NCI-H524 (cell line): ENCODE results near the gene THAP12.
A peak's percentile ranks its signal among the peaks of the same experiment; 100 is the strongest.
"Not testable (repeated sequence)": the region's sequence is repeated elsewhere in the genome, so short reads cannot be mapped to it uniquely, and the experiment has no call there.

Source experiments
- DNase-seq, 2 experiments: peaks; one replicate each; lab custom pipeline; 2025; lab: John Stamatoyannopoulos, UW

The THAP12 gene

DNA sequence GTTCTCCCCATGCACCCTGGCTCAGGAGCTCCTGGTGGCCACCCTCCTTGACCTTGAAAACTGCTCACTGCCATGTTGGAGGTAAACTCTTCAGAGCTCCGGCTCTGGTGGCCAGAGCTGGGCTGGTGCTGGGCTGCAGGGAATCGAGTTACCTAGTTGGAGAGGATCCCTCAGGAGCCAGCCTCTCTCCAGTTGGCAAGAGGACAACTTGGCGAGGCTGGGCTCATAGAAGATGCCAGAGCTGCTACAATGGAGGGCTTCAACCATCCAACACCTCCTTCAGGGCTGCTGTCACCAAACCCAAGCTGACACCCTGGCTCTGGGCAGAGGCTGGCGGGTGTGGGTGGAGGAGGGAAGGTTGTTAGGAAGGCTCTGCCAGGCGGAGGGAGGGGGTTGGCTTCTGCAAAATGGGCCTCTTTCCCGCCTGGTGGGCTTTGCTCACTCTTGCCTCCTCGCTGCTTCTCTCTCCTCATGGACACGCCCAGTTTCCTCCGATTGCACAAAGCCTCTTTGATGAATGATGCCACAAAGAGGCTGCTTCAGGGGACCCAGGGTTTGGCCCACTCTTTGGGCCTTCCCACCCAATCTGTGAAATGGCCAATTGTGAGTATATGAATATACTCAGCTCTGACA lies 53.1 kb downstream of the THAP12 start:
- DNase-seq = no peak

DNA sequence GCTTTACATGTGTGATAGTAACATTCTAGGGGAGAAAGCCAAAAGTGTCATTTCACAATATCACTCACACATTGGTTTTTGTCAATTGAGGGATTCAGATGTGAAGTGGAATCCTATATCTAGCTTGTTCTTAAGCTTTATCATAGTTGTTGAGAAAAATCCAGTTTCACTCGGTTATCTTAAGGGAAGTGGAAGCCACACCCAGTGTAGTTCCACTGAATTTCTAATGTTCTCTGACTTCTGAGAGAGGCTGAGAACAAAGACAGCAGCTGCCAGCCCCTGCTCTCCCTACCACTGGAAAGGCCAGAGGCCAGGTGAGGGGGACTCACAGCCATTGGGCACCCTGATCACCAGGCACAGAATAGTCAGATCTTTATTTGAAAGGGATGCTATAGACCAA lies 53.7 kb downstream of the THAP12 start:
- DNase-seq = no peak

DNA sequence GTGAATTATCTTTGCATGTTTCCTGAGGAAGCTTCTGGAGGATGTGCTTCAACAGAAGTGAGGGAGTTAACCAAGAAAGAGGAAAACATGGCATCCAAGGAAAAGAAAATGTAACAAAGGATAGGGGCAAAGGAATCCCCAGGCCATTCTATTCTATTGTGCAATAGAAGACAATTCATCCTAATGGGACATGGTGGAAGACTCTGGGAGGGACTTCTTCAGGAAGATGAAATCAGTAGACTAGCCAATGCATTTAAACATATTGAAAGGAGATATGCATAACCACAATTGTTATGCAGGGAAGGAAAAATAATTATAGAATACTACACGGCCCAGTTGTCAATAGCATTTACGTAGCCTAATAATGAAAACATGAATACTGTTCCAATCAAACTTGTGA lies 55.7 kb downstream of the THAP12 start:
- DNase-seq = no peak

- no peak for DNase-seq
Observed at GRCh38 chr11:76323804-76324203, 57.1 kb downstream of the THAP12 start.

DNA sequence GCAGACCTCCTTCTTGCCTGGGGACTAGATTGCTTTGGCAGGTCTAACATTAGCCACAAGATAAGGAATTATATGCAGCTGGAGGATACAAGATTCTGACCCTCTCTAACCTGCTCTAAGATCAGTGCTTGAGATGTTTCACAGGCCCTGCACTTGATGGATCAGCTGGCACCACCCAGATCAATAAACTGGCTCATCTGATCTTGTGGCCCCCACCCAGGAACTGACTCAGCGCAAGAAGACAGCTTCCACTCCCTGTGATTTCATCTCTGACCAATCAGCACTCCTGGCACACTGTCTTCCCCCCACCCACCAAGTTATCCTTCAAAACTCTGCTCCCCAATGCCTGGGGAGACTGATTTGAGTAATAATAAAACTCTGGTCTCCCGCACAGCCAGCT lies 57.6 kb downstream of the THAP12 start:
- DNase-seq = not testable (repeated sequence)

- DNase-seq = no peak
Observed at GRCh38 chr11:76322942-76323341, 58.0 kb downstream of the THAP12 start.

DNA sequence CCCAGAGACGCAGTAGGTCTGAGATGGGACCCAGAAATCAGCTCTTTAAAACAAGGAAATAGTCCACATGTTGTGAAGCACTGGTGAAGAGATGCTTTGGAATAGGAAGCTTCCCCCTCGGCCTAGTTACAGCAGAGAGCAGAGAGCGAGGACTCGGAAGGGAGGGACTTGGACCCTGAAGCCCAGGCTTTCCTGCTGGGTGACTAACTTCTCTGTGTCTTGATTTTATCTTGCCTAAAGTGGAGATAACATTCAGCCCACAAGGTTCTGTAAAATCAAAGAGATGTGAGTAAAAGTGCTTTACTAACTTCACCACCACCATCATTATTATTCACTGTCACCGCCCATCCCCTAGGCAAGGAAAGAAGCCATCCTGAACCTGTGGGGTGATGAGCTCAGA lies 58.4 kb downstream of the THAP12 start:
- DNase-seq = no peak

DNA sequence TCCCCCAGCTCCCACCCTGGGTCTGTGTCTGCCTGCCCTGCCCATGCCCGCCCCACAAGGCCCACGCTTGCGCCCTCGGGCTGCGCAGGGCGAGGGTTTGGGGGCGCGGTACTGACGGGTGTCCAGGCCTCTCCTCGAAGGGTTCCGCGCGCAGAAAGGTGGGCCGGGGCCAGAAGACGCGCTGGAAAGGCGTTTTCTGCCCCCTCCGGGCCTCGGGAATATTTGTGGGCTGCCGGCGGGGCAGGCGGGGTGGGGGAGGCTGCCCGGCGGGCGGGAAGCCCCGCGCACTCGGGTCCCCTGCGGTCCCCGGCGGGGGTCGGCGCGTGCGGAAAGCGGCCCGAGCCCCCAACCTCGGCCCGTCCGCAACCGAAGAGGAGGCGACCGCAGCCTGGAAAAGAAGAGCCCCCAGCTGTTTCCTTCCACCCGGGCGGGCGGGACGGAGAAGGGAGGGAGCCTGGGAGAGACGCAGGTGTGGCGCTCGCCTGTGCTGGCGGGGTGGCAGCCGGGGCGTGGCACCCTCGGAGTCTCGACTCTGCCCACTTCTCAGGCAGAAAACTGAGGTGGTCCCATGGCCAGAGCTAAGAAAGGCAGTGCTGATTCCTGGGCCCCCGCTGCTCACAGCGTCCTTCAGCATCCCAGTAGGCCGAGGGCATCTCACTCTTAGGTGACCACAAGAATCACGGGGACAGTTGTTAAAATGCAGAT lies 59.0 kb downstream of the THAP12 start:
- no peak for DNase-seq

DNA sequence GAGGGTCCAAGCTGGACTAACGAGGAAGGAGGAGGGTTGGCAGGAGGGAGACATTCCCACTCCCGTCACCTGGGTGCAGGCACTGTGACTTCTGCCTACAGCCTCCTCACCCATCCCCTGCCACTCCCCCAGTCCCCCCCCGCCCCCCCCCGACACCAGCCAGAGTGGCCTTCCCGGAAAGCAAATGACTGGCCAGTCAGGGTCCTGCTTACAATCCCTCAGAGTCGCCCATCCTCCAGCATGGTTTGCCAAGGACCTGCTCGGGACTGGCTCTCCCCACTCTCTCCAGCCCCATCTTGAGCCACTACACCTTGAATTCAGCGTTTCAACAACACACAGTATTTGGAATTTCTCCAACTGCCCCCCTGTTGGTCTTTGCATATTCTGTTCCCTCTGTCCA lies 59.6 kb downstream of the THAP12 start:
- no peak for DNase-seq

- no peak for DNase-seq
Observed at GRCh38 chr11:76320929-76321328, 60.0 kb downstream of the THAP12 start.

- not testable (repeated sequence) for DNase-seq
Observed at GRCh38 chr11:76319798-76320197, 61.1 kb downstream of the THAP12 start.

DNA sequence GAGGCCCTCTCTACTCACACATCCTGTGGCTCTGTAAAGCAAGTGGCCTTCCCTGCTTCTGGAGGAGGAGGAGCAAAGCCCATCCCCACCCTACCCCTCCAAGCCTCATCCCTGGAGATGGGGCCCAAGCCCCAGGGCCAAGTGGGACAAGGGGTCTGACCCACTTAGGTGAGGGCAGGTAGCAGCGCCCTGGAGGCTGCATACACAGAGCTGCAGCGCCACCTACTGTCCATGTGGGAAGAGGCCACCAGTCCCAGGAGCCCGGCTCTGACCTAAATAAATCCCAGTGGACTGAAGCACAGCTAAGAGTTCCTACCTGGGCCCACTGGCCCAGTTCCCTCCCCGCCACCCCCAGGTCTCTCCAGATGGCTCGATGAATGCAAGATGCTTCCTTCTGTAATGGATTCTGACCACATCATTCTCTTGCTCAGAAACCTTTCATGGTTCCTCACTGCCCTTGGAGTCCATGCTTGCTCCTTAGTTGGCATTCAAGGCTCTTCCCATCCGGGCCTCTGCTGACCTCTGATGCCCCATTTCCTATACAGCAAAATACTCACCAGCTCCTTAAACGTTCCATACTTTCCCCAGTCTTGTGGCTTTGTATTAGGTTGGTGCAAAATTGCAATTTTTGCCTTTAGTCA lies 62.1 kb downstream of the THAP12 start:
- DNase-seq = peak; percentile 53 to 77

DNA sequence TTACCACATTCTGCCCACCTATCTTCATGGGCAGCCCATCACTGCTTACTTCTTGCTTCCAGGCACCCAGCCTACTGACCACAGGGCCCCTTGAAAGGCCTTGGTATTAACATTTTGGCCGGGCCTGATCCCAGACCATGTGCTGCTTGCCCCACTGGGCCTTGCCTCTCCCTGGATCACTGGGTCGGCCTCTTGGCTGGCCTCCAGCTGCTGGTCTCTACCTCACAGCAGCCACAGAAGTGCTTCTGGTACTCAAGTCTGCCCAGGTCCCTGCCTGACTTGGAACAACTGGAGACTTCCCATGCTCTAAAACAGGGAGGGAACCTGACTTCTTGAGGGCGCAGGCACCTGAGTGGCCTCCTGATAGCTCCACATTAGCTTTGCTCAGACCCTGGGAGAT lies 63.6 kb downstream of the THAP12 start:
- no peak for DNase-seq

DNA sequence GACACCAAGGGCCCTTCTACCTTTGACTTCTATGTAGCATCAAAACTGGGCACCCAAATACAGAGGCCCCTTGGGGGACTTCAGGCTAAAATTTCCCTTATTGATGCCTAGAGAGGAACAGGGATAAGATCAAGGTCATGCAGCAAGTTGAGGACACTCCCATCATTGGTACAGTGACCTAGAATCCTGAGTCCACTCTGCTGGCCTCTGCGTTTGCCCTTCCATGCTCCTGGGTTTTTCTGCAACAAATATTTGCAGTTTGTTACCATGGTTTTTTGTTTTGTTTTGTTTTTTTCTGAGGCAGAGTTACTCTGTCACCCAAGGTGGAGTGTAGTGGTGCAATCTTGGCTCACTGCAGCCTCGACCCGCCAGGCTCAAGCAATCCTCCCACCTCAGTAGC lies 64.2 kb downstream of the THAP12 start:
- no peak for DNase-seq

DNA sequence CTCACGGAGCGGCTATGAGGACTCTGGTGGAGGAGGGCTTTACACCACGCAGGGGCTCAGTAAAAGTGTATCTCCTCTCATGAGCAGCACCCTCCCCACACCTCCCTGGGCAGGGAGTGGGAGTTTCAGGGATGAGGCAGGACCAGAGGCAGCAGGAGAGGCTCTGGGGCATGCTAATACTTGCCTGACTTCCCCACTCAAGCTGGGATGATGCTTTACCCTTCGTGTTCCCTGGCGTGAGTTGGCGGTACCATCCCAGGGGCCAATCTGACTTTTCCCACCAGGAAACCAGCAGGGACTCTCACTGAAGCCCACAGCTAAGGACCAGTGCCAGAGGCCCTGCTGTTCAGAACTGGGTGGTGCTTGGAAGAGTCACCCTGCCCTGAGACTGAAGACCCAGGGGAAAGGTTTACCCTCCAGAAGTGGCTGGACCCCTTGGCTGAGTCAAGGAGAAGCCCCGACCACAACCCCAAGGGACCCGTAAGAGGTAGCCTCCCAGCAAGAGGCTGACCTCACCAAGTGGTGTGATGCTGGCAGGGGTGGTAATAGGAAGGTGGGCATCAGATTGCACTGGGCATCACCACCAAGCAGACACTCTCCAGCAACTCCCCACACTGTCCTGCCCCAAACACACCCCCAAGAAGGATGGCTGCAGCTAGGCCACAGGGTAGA lies 65.6 kb downstream of the THAP12 start:
- DNase-seq = no peak

DNA sequence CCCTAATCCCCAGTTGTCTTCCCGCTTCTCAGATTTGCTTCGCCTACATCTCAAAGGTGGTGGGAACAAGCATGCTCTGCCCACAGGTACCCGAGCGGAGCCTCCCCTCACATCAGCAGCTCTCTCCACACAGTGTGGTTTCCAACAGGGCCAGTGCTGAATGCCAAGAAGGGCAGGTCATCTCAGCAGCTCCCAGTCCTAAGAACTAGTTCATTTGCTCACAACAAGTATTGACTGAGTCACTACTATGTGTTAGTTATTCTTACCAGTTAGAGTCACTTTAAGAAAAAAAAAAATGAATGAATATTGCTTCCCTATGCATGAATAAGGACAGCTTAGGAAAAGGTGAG lies 66.2 kb downstream of the THAP12 start:
- no peak for DNase-seq

GRCh38 chr11:76313913-76314740 lies 66.8 kb downstream of the THAP12 start:
- no peak for DNase-seq

GRCh38 chr11:76313271-76313670 lies 67.7 kb downstream of the THAP12 start:
- DNase-seq = no peak

- peak in 1 of 2 experiments; percentile 57 for DNase-seq
Observed at GRCh38 chr11:76310832-76311595, 69.9 kb downstream of the THAP12 start.

DNA sequence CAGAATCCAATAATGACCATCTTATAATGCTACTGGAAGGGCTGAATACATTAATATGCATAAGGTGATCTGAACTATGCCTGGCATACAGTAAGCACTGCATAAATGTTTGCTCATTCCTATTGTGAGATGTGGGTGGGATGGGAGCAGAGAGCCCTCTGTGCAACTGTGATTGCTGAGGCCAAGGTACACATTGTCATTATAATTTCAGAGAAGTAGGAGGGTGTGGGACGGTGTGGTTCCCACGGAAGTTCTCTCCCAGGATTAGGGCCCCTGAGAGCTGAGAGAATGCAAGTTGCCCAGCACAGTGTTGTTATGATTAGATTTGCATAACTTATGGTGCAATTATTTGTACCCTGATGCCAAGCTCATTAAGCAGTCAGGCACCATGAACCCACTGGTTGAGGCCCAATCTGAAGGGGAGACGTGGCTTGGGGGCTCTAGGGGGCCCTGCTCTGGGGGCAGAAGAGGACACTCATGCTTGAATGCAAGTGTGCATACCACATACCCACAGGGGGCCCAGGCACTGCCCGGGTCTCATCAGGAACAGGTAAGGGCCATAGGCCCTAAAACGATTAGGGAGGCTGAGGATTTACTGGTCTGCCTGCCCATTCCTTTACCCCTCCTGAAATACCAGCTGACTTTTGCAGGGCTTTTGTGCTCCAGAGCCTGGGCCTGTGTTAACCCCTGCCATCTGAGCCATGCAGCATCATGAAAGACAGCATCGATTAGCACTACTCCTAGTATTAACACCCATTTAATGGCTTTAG lies 72.8 kb downstream of the THAP12 start:
- no peak for DNase-seq

DNA sequence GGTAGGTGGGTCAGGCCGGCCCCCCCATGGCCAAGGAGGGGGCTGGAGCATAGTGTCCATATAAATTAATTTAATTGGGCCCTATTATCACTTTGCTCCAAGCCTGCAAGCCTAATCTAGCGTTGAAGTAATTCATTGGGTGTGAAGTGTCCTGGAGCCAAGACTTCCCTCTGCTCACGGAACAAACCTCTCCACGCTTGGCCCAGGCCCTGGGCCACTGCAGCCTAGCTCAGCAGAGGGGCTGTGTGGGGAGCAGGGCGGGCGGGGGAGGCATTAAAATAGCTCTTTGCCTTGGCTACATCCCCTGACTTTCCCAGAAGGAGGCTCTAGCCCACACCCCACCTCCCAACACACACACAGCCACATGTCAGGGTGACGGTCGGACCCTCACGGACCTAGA lies 73.5 kb downstream of the THAP12 start:
- DNase-seq = no peak
